ELF-1 (cell line): Measurements from ENCODE around the gene ELOVL6.
A peak's percentile ranks its signal among the peaks of the same experiment; 100 is the strongest.

ENCODE experiments used
- DNase-seq: peaks from one replicate; pipeline ENCODE4 v3.0.0-alpha.2; 2016; ENCODE audit warnings: low read depth, low spot score

The ELOVL6 gene

GRCh38 chr4:110032603-110033002, 165.8 kb downstream of the ELOVL6 start:
- no peak for DNase-seq

DNA sequence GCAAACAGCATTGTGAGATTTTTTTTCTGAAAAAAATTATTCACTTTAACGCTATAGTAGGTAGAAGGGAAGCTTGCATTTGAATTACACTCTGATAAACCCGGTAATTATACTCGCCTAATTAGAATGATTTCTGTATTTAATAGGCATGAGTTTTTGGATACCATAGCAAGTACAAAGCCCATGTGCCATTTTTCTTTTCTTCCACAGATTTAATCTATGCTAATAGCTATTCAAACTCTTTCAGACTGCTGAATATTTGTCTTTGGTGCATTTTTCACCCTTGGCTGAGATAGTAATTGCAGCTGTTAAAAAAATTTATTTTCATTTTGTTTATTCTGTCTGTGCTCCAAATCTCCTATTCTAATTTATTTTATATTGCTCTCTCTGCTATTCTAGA, 172.7 kb downstream of the ELOVL6 start:
- no peak for DNase-seq

DNA sequence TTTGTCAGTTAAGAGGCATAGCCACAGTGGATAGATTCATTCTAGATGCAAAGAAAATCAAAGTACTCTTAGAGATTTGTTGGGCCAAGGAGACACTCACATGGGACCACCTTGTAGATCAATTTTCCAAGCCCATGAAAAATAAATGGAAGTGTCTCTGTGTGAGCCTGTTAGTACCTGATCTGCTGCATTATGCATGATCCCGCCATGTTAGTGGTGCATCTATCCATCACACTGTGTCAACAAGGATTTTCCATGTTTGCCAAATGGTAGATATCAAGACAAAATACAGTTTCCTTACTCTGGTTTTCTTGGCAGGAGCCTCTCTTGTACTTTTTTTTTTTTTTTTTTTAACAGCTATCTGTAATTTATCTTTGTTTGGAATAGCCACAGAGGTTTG, 173.4 kb downstream of the ELOVL6 start:
- no peak for DNase-seq

DNA sequence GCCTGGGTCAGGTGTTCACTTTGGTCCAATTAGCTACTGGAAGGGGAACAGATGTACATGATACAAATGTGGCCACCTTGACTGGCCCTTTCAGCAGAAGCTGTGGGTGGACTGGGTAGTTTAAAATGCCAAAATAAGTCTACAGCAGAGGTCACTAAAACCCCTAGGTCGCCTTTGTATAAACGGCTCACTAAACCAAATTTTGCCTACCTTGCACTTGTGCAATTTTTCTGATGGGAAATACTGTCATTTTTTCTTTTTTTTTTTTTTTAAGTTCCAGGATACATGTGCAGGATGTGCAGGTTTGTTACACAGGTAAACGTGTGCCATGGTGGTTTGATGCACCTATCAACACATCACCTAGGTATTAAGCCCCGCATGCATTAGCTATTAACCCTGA, 176.0 kb downstream of the ELOVL6 start:
- no peak for DNase-seq

DNA sequence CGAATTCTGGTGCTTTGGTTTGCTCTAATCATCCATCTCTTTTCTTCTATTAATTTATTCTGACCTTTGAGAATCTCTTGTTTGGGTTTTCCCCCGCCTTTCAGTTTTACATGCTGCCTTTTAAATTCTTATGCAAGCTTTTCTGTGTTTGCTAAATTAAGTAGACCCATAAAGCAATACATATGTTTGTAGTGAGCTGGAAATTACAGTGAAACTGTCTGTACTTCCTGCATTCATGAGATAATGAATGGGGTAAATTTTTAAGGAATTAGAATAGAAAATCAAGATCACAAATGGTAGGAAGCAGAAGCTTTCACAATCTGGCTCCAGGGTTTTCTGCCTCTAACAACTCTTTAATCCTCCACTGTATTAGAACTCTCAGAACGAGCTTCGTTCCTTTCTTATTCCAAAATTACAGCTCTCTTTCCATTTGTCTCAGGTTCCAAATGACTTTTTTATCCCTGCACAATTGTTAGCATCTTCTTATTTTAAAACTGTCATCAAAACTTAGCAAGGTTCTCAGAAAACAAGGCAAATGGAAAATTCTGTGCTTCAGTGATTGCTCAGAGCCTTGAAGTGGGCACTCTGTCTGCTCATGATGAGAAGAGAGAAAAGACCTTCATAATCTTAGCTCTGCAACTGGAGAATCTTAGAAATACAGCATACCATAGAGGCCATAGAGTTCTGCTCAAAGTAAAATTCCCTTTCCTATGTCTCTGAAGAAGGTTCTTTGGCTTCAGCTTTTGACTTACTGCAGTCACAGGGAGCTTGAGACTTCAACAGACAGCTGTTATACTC, 177.6 kb downstream of the ELOVL6 start:
- no peak for DNase-seq

- peak; percentile 40 for DNase-seq
Measured at GRCh38 chr4:110020139-110020538, 178.3 kb downstream of the ELOVL6 start.

DNA sequence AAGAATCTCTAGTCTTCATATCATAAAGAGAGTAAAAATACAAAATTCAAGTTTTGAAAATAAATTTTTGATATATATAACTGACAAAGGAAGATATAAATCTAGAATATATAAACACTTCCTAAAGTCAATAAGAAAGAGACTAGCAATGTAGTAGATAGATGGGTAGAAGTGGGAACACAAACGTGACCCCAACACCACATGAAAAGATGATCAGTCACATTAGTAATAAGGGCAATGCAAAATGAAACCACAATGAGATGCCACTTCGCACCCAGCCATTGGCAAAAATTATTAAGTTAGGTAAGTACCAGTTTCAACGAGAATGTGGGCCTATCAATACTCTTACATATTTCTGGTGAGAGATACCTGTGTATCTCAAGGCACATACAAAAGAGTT, 179.3 kb downstream of the ELOVL6 start:
- DNase-seq = no peak

- DNase-seq = no peak
Measured at GRCh38 chr4:110014233-110014632, 184.2 kb downstream of the ELOVL6 start.

DNA sequence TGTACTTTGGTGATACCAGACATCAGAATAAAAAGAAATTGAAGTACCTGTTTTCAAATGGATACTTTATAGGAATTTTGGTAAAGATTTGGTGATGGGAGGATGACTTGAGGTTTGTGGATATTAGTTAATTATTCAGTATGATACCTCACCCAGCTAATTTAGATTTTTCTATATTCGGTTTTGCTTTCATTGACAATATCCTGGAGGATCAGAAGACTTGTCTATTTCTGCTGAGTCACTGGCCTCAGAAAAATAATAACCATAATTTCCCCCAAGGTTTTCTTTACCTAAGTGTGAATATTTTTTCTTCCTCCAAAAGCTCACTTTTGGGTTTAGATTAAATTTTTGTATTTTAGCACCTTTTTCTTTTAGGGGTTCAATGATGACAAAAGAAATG, 185.5 kb downstream of the ELOVL6 start:
- DNase-seq = no peak

GRCh38 chr4:110010797-110011196, 187.6 kb downstream of the ELOVL6 start:
- DNase-seq = no peak

- DNase-seq = no peak
Measured at GRCh38 chr4:110009550-110009949, 188.9 kb downstream of the ELOVL6 start.

GRCh38 chr4:110008540-110008939, 189.9 kb downstream of the ELOVL6 start:
- no peak for DNase-seq

- no peak for DNase-seq
Measured at GRCh38 chr4:110007217-110007616, 191.2 kb downstream of the ELOVL6 start.

DNA sequence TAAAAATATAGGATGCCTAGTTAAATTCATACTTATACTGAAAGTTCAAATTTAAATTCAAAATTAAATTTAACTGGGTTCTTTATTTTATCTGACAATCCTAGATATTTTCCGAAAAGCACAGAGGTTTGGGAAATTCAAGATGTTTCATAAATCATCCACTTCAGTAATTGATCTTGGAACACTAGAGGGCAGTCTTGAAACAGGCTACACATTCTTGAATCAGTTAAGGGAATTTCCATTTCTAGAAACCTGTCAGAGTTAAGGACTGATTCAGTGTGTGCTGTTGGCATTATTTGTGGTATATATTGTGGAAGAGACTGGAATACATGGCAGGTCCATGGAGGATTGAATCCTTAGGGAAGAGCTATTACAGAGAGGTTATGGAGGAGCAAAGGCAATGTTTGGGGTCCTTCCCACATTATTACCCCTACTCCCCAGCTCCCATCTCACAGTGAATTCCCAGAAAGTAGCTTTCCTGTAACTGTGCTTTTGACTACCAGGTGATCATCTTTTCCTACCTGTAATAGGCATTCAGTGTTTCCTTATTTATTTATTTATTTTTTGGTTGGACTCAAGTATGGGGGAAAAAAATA, 192.9 kb downstream of the ELOVL6 start:
- no peak for DNase-seq

DNA sequence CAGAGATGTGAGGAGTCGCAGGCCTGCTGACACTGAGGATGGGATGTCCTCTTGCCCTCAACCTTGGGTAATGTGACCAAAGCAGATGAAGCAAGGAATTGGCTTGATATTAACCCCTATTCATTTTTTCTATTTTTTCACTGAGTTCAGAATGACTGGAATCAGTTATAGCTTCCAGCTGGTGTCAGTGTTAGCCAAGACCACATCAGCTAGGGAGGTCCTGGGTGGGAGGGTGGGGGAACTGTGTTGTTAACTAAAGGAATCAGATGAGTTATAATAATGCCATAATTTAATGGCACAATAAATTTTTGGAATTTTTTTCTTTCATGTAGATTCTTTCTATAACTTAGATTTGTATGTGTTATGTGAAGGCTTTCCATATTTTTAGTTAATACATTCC, 193.9 kb downstream of the ELOVL6 start:
- DNase-seq = no peak

DNA sequence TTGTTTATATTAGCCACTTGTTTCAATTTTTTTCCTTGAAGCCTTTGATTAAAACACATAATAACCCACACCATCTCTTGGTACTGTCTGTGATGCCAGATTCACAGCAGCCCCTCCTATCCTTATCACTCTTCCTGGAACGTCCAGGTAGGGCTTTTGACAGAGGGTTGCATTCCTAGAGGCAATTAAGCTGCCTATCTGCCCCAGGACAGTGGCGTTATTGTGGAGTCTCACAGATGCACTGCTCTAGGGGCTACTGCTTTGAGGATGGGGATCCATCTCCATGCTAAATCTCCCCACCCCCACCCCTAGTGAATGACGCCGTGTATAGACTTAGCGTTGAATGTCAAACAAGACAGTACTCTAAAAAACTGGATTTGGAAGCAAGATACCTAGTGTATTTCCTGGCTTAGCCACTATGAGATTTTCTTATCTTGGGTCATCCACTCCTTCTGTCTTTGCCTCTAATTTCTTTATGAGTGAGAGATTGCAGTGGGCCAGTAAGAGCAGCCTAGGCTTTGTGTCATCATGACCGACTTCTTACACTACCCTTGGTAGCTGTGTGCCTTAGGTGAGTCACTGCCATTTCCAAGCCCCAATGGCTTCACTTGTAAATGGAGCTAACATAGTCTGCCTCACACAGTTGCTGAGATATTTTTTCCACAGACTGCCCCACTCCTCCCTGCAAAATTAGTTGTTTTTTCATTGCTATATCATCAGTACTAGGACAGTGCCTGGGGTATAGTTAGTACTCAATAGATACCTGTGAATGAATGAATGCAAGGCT, 194.8 kb downstream of the ELOVL6 start:
- peak; percentile 65 for DNase-seq

DNA sequence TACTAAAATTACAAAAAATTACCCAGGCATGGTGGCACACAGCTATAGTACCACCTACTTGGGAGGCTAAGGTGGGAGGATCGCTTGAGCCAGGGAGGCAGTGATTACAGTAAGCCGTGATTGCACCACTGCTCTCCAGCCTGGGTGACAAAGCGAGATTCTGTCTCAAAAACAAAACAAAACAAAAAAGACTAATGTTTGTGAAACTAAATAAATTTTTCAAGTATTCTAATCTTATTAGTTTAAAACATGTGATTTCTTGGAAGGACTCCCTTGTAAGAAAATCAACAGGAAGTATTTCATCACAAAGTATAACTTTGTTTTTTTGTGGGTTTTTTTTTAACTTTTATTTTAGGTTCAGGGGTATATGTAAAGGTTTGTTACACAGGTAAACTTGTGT, 196.1 kb downstream of the ELOVL6 start:
- DNase-seq = no peak

- no peak for DNase-seq
Measured at GRCh38 chr4:109999585-109999912, 198.9 kb downstream of the ELOVL6 start.

DNA sequence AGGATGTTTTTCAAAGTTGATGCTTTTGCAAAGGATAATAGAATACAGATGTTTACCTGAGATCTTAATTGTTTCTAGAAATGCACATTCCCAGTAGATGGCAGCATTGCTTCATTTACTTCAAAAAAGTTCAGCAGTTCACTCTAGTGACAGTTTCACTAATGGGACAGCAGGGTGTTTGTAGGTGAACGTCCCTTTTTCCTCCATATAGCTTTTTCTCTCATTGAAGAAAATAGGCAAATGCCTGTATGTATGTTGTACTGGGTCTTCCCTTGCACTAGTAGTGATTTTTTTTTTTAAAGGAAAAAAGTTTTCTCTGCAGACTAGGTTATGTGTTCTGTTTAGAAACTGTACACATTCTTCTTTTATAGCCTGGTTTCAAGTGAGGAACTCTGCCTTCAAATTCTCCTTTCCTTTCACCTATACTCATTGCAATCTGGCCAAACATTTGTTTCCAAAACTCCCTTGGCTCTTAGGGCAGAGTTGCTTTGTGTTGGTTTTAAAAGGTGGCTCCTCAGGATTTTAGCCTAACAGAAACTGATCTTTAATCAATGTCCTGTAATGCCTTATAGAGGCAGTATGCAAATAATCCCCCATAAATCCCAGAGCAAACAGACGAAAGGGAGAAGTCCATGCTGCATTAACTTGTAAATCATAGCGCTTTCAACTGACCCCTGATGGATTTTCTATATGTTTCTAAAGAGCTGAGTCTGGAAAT, 199.4 kb downstream of the ELOVL6 start:
- no peak for DNase-seq

GRCh38 chr4:109996526-109996925, 201.9 kb downstream of the ELOVL6 start:
- no peak for DNase-seq
